ENCODE measurements around the gene MTMR3.
A peak's percentile ranks its signal among the peaks of the same experiment; 100 is the strongest.

MTMR3 gene

DNA sequence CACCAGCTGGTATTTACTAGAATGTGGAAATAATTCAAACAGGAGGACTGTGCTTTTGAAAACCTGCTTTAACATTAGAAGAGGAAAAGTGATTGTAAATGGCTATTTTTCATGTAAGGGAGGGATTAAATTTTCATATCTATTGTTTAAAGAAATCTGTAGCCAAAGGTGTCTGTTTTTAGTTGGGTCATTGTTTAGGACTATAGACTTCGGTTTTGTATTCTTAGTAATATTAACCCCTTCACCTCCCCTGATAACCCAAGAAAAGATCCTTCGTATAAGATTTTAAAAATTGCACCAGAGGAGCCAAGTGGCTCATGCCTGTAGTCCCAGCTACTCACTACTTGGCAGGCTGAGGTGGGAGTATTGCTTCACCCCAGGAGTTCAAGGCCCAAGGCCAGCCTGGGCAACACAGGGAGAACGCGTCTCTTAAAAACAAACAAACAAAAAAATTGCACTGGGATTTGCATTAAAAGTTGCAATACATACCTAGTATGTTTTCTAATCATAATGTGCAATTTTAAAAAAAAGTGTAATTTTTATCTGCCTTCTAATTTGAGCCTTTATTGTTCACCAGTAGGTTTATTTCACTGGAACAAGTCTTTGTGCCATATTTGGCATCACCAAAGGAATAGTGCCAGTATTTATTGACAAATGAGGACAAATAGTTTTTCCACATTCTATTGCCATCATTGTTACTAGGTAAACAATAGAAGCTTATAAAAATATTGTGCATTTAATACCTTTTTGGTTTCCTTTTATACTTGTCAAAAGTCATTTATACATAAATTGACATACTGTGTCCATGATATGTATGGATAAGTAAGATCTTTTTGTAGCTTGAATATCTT lies 34.3 kb downstream of the MTMR3 start:
- no peak for DNase-seq

- DNase-seq: no peak
These were observed 42.4 kb downstream of the MTMR3 start for GRCh38 chr22:29925402-29925801.

DNA sequence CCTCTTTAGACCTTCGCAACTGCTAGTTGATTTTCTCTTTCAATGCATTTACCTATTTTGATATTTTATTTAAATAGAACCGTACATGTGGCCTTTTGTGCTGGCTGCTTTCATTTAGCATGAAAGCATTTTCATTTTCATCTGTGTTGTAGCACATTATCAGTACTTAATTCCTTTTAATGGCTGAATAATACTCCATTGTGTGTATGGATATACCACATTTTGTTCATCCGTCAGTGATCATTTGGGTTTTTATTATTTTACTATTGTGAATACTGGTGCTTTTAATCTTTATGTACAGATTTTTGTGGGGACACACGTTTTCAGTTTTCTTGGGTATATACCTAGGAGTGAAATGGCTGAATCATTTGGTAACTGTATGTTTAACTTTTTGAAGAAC lies 43.1 kb downstream of the MTMR3 start:
- DNase-seq: no peak

DNA sequence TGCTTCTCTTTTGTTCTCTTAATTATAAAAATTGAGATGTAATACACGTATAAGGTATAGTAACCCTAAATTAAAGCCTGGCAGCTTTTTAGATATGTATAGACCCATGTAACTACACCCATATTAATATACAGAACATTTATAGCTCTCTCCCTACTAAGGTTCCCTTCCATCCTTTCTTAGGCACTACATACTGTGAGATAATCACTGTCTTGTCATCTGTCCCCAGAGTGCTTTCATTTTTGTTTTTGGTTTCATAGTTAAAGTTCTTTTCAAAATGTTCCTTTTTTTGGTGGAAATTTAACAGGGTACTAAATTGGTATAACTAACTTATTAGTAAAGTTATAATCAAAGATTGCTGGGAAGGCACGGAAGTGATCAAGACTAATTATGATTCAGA lies 49.2 kb downstream of the MTMR3 start:
- no peak for DNase-seq

- no peak for DNase-seq
These were observed 50.6 kb downstream of the MTMR3 start for GRCh38 chr22:29933619-29934018.

DNA sequence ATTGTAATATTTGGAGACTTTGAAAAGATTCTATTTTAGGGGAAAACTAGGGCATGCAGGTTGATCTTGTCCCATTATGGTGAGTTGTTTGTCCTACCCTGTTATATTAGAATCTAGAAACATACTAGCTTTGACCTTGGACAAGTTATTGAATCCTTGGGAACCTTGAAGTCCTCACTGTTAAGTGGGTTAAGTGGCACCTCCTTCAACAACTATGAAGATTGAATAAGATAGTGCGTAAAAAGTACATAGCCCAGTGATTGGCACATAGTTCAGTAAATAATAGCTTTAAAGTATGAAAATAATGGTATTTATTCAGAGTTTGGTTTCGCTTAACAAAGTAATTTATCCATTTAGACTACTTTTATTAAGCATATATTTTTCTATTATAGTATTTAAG lies 51.6 kb downstream of the MTMR3 start:
- no peak for DNase-seq

DNA sequence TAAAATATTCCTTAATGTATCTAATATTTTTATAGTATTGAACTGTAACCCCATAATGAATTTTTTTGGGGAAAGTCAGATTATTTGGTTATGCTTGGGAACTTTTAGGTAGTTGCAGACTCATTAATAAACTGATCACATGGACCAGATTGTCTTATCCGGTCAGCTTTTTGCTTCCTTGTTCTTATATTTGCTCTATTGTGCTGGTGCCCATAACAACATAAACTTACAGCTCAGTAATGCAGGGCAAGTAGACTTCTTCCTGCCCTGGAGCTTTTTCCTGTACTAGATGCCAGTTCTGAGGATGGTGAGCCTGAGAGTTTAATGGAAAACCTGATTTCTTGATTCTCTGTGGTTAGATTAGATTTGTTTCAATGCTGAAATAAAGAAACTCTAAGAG lies 53.2 kb downstream of the MTMR3 start:
- DNase-seq: no peak

DNA sequence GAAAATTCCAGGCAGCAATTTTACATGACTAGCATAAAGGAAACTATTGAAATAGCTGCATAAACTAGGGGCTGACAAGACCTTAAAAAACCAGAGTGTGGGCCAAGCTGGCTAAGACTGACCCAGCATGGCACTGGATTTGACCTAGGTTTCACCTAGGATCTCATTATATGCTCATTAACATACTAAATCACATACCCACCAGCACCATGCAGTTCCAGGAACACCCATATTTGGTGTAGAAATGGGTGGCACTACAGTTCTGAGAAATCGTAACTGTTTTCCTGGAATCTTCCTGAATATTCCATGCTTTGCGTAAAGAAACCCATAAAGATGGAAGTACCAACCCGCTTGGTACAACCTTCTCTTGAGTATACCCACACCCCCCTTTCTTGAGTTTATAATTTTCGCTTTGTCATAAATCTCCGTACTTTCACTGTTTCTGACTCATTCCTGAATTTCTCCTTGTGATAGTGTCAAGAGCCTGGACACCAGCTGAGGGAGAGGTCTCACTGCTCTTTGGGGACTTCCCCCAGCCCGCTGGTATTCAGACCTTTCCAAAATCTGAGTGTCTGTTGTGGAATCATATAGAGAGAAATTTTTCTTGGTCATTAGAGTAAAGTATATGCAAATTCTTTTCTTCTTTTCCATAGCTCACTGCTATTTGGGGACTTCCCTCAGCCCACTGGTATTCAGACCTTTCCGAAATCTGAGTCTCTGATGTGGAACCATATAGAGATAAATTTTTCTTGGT lies 55.1 kb downstream of the MTMR3 start:
- no peak for DNase-seq

DNA sequence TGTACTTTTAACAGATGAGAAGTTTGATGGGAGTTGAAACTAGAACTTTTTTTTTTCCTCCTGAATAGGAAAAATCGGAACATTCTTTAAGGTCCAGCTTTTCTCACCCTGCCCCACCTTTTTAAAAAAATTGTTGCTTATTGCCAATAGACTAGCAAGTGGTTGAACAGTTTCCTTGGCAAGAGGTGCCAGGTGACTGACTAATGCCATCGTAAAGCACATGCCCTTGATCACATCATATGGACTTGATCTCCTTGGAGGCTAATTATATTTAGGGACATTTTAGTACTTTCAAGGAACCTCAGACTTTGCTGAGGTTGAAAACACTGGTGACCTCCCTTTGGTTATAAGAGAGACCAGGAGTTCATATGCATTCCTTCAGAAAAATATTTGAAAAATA lies 57.6 kb downstream of the MTMR3 start:
- no peak for DNase-seq

- no peak for DNase-seq
These were observed 61.4 kb downstream of the MTMR3 start for GRCh38 chr22:29944339-29944738.

DNA sequence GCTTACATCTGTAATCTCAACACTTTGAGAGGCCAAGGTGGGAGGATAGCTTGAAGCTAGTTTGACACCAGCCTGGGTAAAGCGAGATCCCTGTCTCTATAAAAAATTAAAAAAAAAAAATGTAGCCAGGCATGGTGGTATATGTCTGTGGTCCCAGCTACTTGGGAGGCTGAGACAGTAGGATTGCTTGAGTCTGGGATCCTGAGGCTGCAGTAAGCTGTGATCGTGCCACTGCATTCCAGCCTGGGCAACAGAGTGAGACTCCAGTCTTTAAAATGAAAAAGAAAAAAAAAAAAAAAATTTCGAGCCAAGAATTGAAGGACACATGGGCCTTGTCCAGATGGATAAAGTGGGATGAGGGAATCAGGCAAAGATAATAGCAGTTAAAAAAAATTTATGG lies 62.5 kb downstream of the MTMR3 start:
- DNase-seq: no peak

DNA sequence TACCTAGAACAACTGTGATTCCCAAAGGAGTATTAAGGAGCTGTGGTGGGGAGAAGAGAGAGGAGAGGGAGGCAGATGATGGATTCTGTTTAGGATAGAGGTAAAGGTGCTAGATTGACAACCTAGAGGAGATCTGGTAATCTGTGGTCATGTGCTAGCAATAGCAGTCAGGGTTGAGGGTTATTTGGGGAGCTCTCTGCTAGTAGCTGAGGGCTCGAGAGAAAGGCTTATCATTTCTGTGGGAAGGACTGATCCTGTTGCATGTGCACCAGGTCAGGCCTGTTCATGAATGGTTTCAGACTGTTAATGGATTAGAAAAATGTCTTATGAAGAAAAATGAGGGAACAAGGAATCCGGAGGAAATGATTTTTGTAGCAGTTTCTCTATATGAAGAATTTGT lies 63.2 kb downstream of the MTMR3 start:
- no peak for DNase-seq

DNA sequence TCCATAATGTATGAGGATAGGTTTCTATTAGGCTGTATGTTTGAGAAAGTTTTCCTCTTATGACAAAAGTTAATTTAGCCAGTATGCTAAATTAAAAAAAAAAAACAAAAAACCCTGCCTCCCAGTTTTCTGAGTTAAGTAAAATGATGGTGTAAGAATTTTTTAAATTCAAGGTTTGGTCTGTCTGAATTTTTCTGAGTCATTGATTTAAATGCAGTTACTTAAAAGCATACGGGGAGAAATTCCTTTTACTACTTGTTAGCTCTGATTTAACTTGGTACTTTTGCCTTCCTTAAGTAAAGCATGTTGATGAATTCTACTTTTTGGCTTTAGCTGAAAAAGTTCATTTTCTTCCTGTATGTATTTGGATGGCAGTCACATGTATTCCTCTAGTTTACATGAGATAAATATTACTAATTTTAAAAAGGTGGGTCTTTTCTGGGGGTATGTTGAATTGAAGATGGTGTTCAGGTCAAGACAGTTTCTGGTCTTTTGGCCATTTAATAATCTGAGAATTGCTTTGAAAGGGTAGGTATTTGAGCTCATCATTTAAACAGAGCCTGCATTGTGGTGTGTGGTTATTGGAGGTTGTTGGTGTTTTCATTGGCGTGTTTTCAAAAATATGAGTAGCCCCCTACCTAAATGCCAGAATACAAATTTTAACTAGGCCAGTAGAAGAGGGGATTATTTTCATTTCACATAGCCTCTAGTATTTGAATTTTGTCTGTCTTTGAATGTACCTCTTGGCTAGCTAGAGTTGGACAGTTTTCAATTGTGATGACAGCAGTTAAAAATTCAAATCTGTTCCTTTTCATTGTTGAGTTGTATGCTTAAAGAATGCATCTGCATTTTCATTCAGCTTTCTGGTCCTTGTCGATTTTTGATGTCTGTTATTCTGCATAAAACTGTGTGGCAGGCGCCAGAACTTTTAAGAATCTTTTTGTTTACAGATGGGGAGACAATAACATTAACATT lies 64.7 kb downstream of the MTMR3 start:
- DNase-seq: no peak

DNA sequence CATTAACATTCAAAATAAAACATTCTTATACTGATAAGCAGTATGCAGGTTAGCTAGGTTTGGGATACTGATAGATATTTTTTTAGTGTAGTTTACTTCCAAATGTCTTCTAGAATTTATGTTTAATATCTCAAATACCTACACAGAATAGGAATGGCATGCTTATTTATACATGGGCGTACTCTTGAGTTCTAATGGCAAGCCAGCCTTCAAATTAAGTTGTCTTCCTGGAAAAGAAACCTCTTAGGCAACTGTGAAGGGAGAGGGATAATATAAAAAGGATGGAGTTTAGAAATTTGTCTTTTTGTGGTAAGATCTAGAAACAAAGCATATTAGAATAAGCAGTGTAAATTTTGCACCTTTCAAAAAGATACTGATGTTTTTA lies 65.4 kb downstream of the MTMR3 start:
- no peak for DNase-seq

- DNase-seq: no peak
These were observed 66.9 kb downstream of the MTMR3 start for GRCh38 chr22:29949872-29950271.

- no peak for DNase-seq
These were observed 68.9 kb downstream of the MTMR3 start for GRCh38 chr22:29951791-29952413.

- no peak for DNase-seq
These were observed 71.4 kb downstream of the MTMR3 start for GRCh38 chr22:29954203-29954855.

DNA sequence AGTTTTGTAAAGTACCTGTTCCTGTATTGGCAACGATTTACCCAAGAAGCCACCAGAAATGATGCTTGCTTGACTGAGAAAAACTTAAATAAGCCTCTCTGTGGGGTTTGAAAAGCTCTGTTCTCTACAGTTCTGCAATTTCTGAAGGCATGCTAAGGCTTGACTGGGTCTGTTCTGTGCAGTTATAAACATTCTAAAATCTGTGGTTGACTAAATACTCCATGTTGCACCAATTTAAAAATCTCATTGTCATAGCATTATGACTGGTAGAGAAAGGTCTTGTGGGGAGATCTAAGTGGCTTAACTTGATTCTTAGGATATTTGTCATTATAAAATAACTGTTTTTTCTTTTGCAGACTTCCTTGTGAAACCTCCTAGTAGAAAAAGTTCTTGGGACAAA lies 73.7 kb downstream of the MTMR3 start:
- DNase-seq: no peak

- no peak for DNase-seq
These were observed 75.2 kb downstream of the MTMR3 start for GRCh38 chr22:29958170-29958569.

GRCh38 chr22:29964776-29965175 lies 81.8 kb downstream of the MTMR3 start:
- peak; percentile 8 to 16 for DNase-seq

GRCh38 chr22:29967461-29967860 lies 84.5 kb downstream of the MTMR3 start:
- DNase-seq: no peak

GRCh38 chr22:29971607-29972006 lies 88.6 kb downstream of the MTMR3 start:
- no peak for DNase-seq

Data from Kasumi-1 (cell line).